C4-2B (cell line): ENCODE data around the gene TMEM143.

Source experiments
- CTCF ChIP-seq: fragments of 450-650 bp; conservative IDR thresholded peaks from 2 replicates; pipeline ENCODE4 v1.5.1; 2017; ENCODE audit warnings: mild to moderate bottlenecking
- ZFX ChIP-seq: fragments of 450-650 bp; IDR thresholded peaks from 2 replicates; pipeline ENCODE4 v1.6.1; 2017

- TF ChIP-seq CTCF, result no peak
- TF ChIP-seq ZFX, result no peak
Measured at GRCh38 chr19:48363810-48364597, at the start of gene TMEM143, which contains the start of gene SYNGR4.
